Measurements from ENCODE around the gene MINDY4. TPM values are rescaled to one million over a fixed set of nuclear protein-coding genes. Genes with fewer than 3 reads are reported as not detected.

Gene MINDY4
- total RNA-seq, 2 donors from 2014 or later: 5.4 to 8.8 TPM

DNA sequence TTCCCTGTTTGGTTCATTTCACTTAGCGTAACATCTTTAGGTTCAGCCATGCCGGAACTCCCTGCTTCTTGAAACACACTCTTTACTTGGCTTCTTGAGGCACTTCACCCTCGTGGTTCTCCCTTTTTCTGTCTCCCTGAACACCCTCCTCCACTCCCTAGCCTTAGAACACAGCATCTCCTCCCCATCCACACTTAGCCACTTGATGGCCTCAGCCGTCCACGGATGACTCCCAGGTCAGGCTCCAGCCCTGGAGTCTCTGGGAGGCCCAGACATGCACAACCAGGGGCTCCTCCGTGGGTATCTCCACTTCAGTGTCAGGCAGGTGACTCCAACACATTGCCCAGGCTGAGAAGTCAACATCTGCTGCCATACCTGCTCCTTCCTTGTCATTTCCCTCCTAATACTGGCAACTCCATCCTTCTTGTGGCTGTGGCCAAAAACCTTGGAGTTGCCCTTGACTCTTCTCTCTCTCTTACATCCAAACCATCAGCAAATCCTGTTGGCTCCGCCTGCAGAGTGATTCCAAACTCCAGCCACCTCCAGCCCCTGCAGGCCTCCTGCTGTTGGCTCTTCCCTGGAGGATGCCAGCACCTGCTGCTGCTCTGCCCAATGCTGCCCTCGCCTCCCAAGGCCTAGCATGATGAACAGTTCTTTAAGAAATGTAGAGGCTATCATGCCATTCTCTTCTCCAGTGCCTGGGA, 27.7 kb upstream of the MINDY4 start:
- no peak for DNase-seq (ENCODE audit: low spot score)
- no peaks in the 10 kb centered on the region for H3K36me3 ChIP-seq
- H3K4me1 ChIP-seq: peaks cover 0 to 8% of the 10 kb centered on the region in 2 donors
- H3K9me3 ChIP-seq: no peaks in the 10 kb centered on the region
- H3K4me3 ChIP-seq: no peak overlapping the region
- no peaks in the 10 kb centered on the region for H3K27me3 ChIP-seq
- no peak overlapping the region for H3K27ac ChIP-seq
- TF ChIP-seq, protein P1, sequence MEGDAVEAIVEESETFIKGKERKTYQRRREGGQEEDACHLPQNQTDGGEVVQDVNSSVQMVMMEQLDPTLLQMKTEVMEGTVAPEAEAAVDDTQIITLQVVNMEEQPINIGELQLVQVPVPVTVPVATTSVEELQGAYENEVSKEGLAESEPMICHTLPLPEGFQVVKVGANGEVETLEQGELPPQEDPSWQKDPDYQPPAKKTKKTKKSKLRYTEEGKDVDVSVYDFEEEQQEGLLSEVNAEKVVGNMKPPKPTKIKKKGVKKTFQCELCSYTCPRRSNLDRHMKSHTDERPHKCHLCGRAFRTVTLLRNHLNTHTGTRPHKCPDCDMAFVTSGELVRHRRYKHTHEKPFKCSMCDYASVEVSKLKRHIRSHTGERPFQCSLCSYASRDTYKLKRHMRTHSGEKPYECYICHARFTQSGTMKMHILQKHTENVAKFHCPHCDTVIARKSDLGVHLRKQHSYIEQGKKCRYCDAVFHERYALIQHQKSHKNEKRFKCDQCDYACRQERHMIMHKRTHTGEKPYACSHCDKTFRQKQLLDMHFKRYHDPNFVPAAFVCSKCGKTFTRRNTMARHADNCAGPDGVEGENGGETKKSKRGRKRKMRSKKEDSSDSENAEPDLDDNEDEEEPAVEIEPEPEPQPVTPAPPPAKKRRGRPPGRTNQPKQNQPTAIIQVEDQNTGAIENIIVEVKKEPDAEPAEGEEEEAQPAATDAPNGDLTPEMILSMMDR (IDR thresholded peaks at IDR 0.05): peak in 1 of 2 donors; percentile 66

DNA sequence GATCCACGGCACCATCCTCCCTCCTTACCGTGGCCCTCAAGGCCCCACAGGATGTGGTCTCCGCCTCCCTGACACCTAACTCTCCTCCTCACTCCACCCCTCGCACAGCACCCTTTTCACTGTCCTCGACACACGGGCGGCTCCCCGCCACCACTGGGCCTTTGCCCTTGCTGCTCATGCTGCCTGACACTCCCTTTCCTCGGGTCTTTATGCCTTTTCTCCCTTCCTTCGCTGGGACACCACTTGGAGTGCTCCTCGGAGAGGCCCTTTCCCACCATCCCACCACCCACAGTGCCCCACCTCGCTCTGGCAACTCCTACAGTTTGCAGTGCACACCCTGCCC, 27.2 kb upstream of the MINDY4 start:
- H3K27ac ChIP-seq: no peak overlapping the region
- no peaks in the 10 kb centered on the region for H3K27me3 ChIP-seq
- H3K36me3 ChIP-seq: no peaks in the 10 kb centered on the region
- H3K9me3 ChIP-seq: no peaks in the 10 kb centered on the region
- TF ChIP-seq, protein P1 (IDR thresholded peaks at IDR 0.05): no peak
- H3K4me3 ChIP-seq: no peak overlapping the region
- DNase-seq (ENCODE audit: low spot score): no peak
- H3K4me1 ChIP-seq: peaks cover 0 to 8% of the 10 kb centered on the region in 2 donors

- DNase-seq (ENCODE audit: low spot score): peak; percentile 63
- TF ChIP-seq, protein P1 (IDR thresholded peaks at IDR 0.05): no peak
- no peak overlapping the region for H3K27ac ChIP-seq
- no peaks in the 10 kb centered on the region for H3K36me3 ChIP-seq
- no peak overlapping the region for H3K4me3 ChIP-seq
- H3K4me1 ChIP-seq: peaks cover 0 to 17% of the 10 kb centered on the region in 2 donors
- no peaks in the 10 kb centered on the region for H3K9me3 ChIP-seq
- no peaks in the 10 kb centered on the region for H3K27me3 ChIP-seq
Measured at GRCh38 chr7:30745261-30745941, 25.8 kb upstream of the MINDY4 start.

- no peak for DNase-seq (ENCODE audit: low spot score)
- peaks cover 0 to 54% of the 10 kb centered on the region in 2 donors for H3K4me1 ChIP-seq
- H3K36me3 ChIP-seq: no peaks in the 10 kb centered on the region
- no peaks in the 10 kb centered on the region for H3K27me3 ChIP-seq
- peak overlapping the region; percentile 78 to 84 for H3K27ac ChIP-seq
- H3K9me3 ChIP-seq: no peaks in the 10 kb centered on the region
- H3K4me3 ChIP-seq: no peak overlapping the region
- TF ChIP-seq, protein P1 (IDR thresholded peaks at IDR 0.05): no peak
Measured at GRCh38 chr7:30750010-30750409, 21.2 kb upstream of the MINDY4 start.

DNA sequence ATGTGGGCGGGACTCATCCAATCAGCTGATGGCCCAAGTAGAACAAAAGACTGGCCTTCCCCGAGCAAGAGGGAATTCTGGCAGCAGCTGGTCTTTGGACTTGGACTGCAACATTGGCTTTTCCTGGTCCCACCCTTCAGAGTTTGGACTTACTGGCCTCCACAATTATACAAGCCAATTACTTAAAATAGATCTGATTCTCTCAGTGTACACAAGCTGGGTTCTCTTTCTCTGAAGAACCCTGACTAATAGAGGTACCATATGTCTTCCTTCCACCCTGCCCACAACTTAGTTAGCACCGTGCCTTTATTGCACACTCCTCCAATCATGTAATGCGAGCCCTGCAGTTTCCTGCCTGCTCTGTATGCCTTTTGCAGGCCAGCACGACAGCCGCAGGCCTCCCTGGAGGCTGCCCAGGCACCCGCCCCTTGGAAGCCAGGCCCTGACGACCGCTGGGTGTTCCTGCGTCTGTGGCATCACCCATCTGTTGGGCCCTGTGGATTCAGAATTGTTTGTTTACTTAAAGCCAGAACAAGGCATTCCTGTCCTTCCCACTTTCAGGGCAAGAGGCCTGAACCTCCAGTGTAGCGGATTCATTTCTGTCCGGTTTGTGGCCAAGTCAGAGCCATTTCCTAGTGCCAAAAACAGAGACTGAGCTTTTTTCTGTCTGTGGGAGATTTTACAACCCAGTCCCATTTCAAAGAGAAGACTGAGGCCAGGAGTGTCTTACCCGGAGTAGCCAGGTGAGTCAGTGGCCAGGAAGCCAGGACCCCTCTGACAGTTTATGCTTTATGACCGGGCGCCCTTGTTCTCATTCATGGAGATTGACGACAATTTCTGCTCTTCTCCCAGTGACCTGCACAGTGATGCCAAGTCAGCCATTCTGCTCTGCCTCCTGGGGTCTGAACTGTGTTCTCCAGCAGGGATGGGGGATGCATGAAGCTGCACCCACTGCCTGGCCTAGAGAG, 20.2 kb upstream of the MINDY4 start:
- Histone ChIP-seq H3K4me3 (peak overlapping the region in 1 of 2 donors; percentile 52), H3K27me3 (no peaks in the 10 kb centered on the region), H3K27ac (peak overlapping the region; percentile 78 to 84), H3K4me1 (peaks cover 0 to 57% of the 10 kb centered on the region in 2 donors), H3K36me3 (no peaks in the 10 kb centered on the region), H3K9me3 (no peaks in the 10 kb centered on the region)
- TF ChIP-seq, protein P1 (IDR thresholded peaks at IDR 0.05): no peak
- DNase-seq (ENCODE audit: low spot score): peak; percentile 87

Data from right atrium auricular region (tissue), 2 donors.